GM23338 (cell line): ENCODE data around the gene FRMD4A. TPM values are rescaled to one million over a fixed set of nuclear protein-coding genes. Genes with fewer than 3 reads are reported as not detected.

Experiments used
- ATAC-seq: fragments of 200-7000 bp; cut with Tn5 transposase; 3 replicates; pipeline ENCODE4 v1.9.1; 2020
- DNase-seq: peaks from one replicate; pipeline ENCODE4 v3.0.0-alpha.2; 2015; ENCODE audit warnings: low spot score
- H2AFZ ChIP-seq: fragments of 200-600 bp; sonication (generic); 2 replicates; pipeline ENCODE4 v1.8.0; 2016; ENCODE audit warnings: antibody characterized with exemption, mild to moderate bottlenecking, moderate library complexity
- H3F3A ChIP-seq: fragments of 200-600 bp; sonication (generic); replicated peaks from 2 replicates; pipeline ENCODE4 v1.8.0; 2017; ENCODE audit warnings: antibody characterized with exemption, mixed run types, low read depth
- H3K27ac ChIP-seq: fragments of 200-600 bp; sonication (generic); 2 replicates; pipeline ENCODE4 v1.6.1; 2016; ENCODE audit warnings: low read depth
- H3K27me3 ChIP-seq: fragments of 200-600 bp; sonication (generic); 2 replicates; pipeline ENCODE4 v1.8.0; 2016; ENCODE audit warnings: mild to moderate bottlenecking, mixed run types, moderate library complexity; ENCODE audit not compliant: insufficient read depth
- H3K36me3 ChIP-seq: fragments of 200-600 bp; sonication (generic); 2 replicates; pipeline ENCODE4 v1.8.0; 2016; ENCODE audit warnings: mild to moderate bottlenecking; ENCODE audit not compliant: insufficient read depth
- H3K4me1 ChIP-seq: fragments of 200-600 bp; sonication (generic); 2 replicates; pipeline ENCODE4 v1.8.0; 2016; ENCODE audit warnings: mild to moderate bottlenecking, moderate library complexity; ENCODE audit not compliant: insufficient read depth
- H3K4me2 ChIP-seq: fragments of 200-600 bp; sonication (generic); 2 replicates; pipeline ENCODE4 v1.7.1; 2017; ENCODE audit warnings: mixed run types
- H3K4me3 ChIP-seq: fragments of 200-600 bp; sonication (generic); 2 replicates; pipeline ENCODE4 v1.6.1; 2016; ENCODE audit warnings: mixed run types
- H3K79me2 ChIP-seq: fragments of 200-600 bp; sonication (generic); replicated peaks from 2 replicates; pipeline ENCODE4 v1.8.0; 2017; ENCODE audit warnings: mild to moderate bottlenecking; ENCODE audit not compliant: insufficient read depth
- H3K9me2 ChIP-seq: fragments of 200-600 bp; sonication (generic); 2 replicates; pipeline ENCODE4 v1.8.0; 2017; ENCODE audit not compliant: insufficient read depth
- H4K20me1 ChIP-seq: fragments of 200-600 bp; sonication (generic); replicated peaks from 2 replicates; pipeline ENCODE4 v1.8.0; 2017; ENCODE audit warnings: mild to moderate bottlenecking; ENCODE audit not compliant: insufficient read depth
- H3K27ac Mint-ChIP-seq: 2 replicates; pipeline ENCODE4 v1.8.0; 2020; ENCODE audit warnings: inconsistent platforms, mild to moderate bottlenecking, moderate library complexity, mixed read lengths
- H3K27me3 Mint-ChIP-seq: 3 replicates; pipeline ENCODE4 v1.8.0; 2022; ENCODE audit warnings: low read depth, mild to moderate bottlenecking, moderate library complexity, mixed read lengths, inconsistent platforms; ENCODE audit not compliant: insufficient read depth, poor library complexity
- H3K36me3 Mint-ChIP-seq: 3 replicates; pipeline ENCODE4 v1.8.0; 2021; ENCODE audit warnings: low read depth, mild to moderate bottlenecking, inconsistent platforms, moderate library complexity, mixed read lengths
- H3K4me1 Mint-ChIP-seq: 3 replicates; pipeline ENCODE4 v1.8.0; 2020; ENCODE audit warnings: mild to moderate bottlenecking, inconsistent platforms, mixed read lengths
- H3K4me3 Mint-ChIP-seq: 3 replicates; pipeline ENCODE4 v1.8.0; 2021; ENCODE audit warnings: moderate library complexity, mild to moderate bottlenecking, inconsistent platforms, mixed read lengths
- H3K9me3 Mint-ChIP-seq: 3 replicates; pipeline ENCODE4 v1.8.0; 2020; ENCODE audit warnings: moderate library complexity, mild to moderate bottlenecking, inconsistent platforms, mixed read lengths
- CREB1 ChIP-seq: fragments of 250-450 bp; sonication (Bioruptor Pico); IDR thresholded peaks from 2 replicates; pipeline ENCODE4 v1.5.0; 2020; ENCODE audit warnings: low read depth, mild to moderate bottlenecking, moderate library complexity
- CTCF ChIP-seq, 2 experiments: fragments of 200-600 bp in 1 of 2; sonication (generic) in 1 of 2; conservative IDR thresholded peaks; 2 replicates each; pipeline versions ENCODE4 v1.5.1 to v1.6.1; 2016 to 2017; ENCODE audit warnings: antibody characterized with exemption in 2 of 2, low read depth in 2 of 2, mild to moderate bottlenecking in 2 of 2, moderate library complexity in 1 of 2
- EZH2 ChIP-seq: fragments of 200-600 bp; sonication (generic); IDR thresholded peaks from one replicate; pipeline ENCODE4 v1.8.0; 2017; ENCODE audit warnings: antibody characterized with exemption, mild to moderate bottlenecking, low read depth; ENCODE audit not compliant: unreplicated experiment
- EZH2phosphoT487 ChIP-seq: fragments of 200-600 bp; sonication (generic); IDR thresholded peaks from one replicate; pipeline ENCODE4 v1.8.1; 2018; ENCODE audit warnings: antibody characterized with exemption; ENCODE audit not compliant: unreplicated experiment
- JUNB ChIP-seq: IDR thresholded peaks from one replicate; pipeline ENCODE4 v1.6.1; 2016; ENCODE audit warnings: antibody characterized with exemption; ENCODE audit not compliant: unreplicated experiment
- NANOG ChIP-seq: IDR thresholded peaks from 2 replicates; pipeline ENCODE4 v1.6.1; 2016; ENCODE audit warnings: antibody characterized with exemption, borderline replicate concordance
- POLR2AphosphoS5 ChIP-seq: IDR thresholded peaks from 2 replicates; pipeline ENCODE4 v1.6.1; 2016; ENCODE audit warnings: antibody characterized with exemption, low read depth
- REST ChIP-seq: IDR thresholded peaks from one replicate; pipeline ENCODE4 v1.6.1; 2018; ENCODE audit warnings: antibody characterized with exemption; ENCODE audit not compliant: unreplicated experiment
- STAT1 ChIP-seq: IDR thresholded peaks from one replicate; pipeline ENCODE4 v1.6.1; 2016; ENCODE audit warnings: antibody characterized with exemption; ENCODE audit not compliant: unreplicated experiment
- ZNF114 ChIP-seq: fragments of 250-450 bp; sonication (Bioruptor Pico); IDR thresholded peaks from 2 replicates; pipeline ENCODE4 v1.5.0; 2020; ENCODE audit warnings: mild to moderate bottlenecking, moderate library complexity
- ZNF331 ChIP-seq: fragments of 250-450 bp; sonication (Bioruptor Pico); IDR thresholded peaks from 2 replicates; pipeline ENCODE4 v1.5.0; 2020; ENCODE audit warnings: low read depth, mild to moderate bottlenecking, moderate library complexity
- polyA plus RNA-seq: library from polyadenylated mRNA; unstranded; fragments of >200 nt; fragmentation: Nextera tagmentation; extraction: Ambion mirVana; gene quantifications from 2 replicates; pipeline ENCODE4 v1.2.1, GENCODE V29; 2016
- total RNA-seq: library from RNA; depleted of rRNA; stranded (reverse); fragments of >200 nt; shearing (Covaris generic); gene quantifications from 2 replicates; pipeline ENCODE4 v1.2.3, GENCODE V29; 2014
- TF ChIP-seq, protein P1 (sequence below): IDR thresholded peaks from 2 replicates; pipeline ENCODE4 v1.6.1; 2016; ENCODE audit warnings: antibody characterized with exemption

Gene FRMD4A
- total and polyA plus RNA-seq, 2 experiments from 2014 or later = 14.0 to 20.1 TPM

- TF ChIP-seq STAT1 = no peak
- H3K4me1 ChIP-seq = peaks cover 13% of the 10 kb centered on the region
- no peaks in the 10 kb centered on the region for H3K9me3 Mint-ChIP-seq
- H3K36me3 Mint-ChIP-seq = no peaks in the 10 kb centered on the region
- H3K27me3 Mint-ChIP-seq = no peaks in the 10 kb centered on the region
- H3K4me1 Mint-ChIP-seq = peaks cover 11% of the 10 kb centered on the region
- H3K4me3 Mint-ChIP-seq = no peak overlapping the region
- H3K27me3 ChIP-seq = no peaks in the 10 kb centered on the region
- H3K9me2 ChIP-seq = no peaks in the 10 kb centered on the region
- H4K20me1 ChIP-seq = no peaks in the 10 kb centered on the region
- H3K27ac ChIP-seq = no peak overlapping the region
- H3K27ac Mint-ChIP-seq = no peak overlapping the region
- no peak overlapping the region for H3K4me3 ChIP-seq
- H3F3A ChIP-seq = no peaks in the 10 kb centered on the region
- no peaks in the 10 kb centered on the region for H3K36me3 ChIP-seq
- H3K4me2 ChIP-seq = no peak overlapping the region
- no peaks in the 10 kb centered on the region for H3K79me2 ChIP-seq
- DNase-seq (no peak), ATAC-seq (no peak)
- no peak overlapping the region for H2AFZ ChIP-seq
Observed at GRCh38 chr10:13908475-13908874, 422.2 kb downstream of the FRMD4A start.

GRCh38 chr10:13907570-13907969 lies 423.2 kb downstream of the FRMD4A start:
- peaks cover 13% of the 10 kb centered on the region for H3K4me1 ChIP-seq
- Mint-ChIP-seq H3K27ac (no peak overlapping the region), H3K4me3 (no peak overlapping the region), H3K4me1 (peaks cover 11% of the 10 kb centered on the region), H3K27me3 (peaks cover 2% of the 10 kb centered on the region), H3K36me3 (no peaks in the 10 kb centered on the region), H3K9me3 (no peaks in the 10 kb centered on the region)
- no peaks in the 10 kb centered on the region for H3F3A ChIP-seq
- H3K4me2 ChIP-seq = no peak overlapping the region
- H3K36me3 ChIP-seq = no peaks in the 10 kb centered on the region
- no peak overlapping the region for H3K4me3 ChIP-seq
- H2AFZ ChIP-seq = no peak overlapping the region
- H3K79me2 ChIP-seq = no peaks in the 10 kb centered on the region
- ATAC-seq = no peak
- H3K27ac ChIP-seq = no peak overlapping the region
- no peak for DNase-seq
- H4K20me1 ChIP-seq = no peaks in the 10 kb centered on the region
- H3K27me3 ChIP-seq = no peaks in the 10 kb centered on the region
- no peaks in the 10 kb centered on the region for H3K9me2 ChIP-seq
- no peak for TF ChIP-seq ZNF114 (CRISPR knock-in tag)
- TF ChIP-seq CREB1 (CRISPR knock-in tag) = no peak
- TF ChIP-seq CTCF (conservative IDR thresholded peaks at IDR 0.05; ENCODE audit: low read depth in 2 of 2) = no peak
- TF ChIP-seq, protein P1, sequence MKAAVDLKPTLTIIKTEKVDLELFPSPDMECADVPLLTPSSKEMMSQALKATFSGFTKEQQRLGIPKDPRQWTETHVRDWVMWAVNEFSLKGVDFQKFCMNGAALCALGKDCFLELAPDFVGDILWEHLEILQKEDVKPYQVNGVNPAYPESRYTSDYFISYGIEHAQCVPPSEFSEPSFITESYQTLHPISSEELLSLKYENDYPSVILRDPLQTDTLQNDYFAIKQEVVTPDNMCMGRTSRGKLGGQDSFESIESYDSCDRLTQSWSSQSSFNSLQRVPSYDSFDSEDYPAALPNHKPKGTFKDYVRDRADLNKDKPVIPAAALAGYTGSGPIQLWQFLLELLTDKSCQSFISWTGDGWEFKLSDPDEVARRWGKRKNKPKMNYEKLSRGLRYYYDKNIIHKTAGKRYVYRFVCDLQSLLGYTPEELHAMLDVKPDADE = no peak
- TF ChIP-seq POLR2AphosphoS5 = no peak
- TF ChIP-seq REST = no peak
- no peak for TF ChIP-seq EZH2phosphoT487
- TF ChIP-seq NANOG = no peak
- TF ChIP-seq JUNB = no peak
- TF ChIP-seq ZNF331 = no peak
- TF ChIP-seq EZH2 = no peak
